Cardiac muscle cell (in vitro differentiated cells and primary cell): ENCODE data around the gene MAP1B. TPM values are rescaled to one million over a fixed set of nuclear protein-coding genes. Genes with fewer than 3 reads are reported as not detected.
"Not testable (repeated sequence)": the region's sequence is repeated elsewhere in the genome, so short reads cannot be mapped to it uniquely, and the experiment has no call there.

ENCODE experiments used
- DNase-seq, 2 donors: peaks; one replicate each; pipeline versions ENCODE4 v3.0.0 to v3.0.0-alpha.2; 2010 to 2017; ENCODE audit warnings: low read depth in 1 of 2, low spot score in 1 of 2
- H3K27ac ChIP-seq: fragments of 200-600 bp; sonication (generic); 2 replicates; pipeline ENCODE4 v1.5.1; 2016
- H3K27me3 ChIP-seq: fragments of 200-600 bp; sonication (generic); 2 replicates; pipeline ENCODE4 v1.6.0; 2016; ENCODE audit warnings: control low read depth
- H3K36me3 ChIP-seq: fragments of 200-600 bp; sonication (generic); 2 replicates; pipeline ENCODE4 v1.5.1; 2016; ENCODE audit warnings: control low read depth
- H3K4me1 ChIP-seq: fragments of 200-600 bp; sonication (generic); 2 replicates; pipeline ENCODE4 v1.8.1; 2017; ENCODE audit warnings: low read depth, mild to moderate bottlenecking, mixed run types
- H3K4me3 ChIP-seq: fragments of 200-600 bp; sonication (generic); 2 replicates; pipeline ENCODE4 v1.5.1; 2016; ENCODE audit warnings: mild to moderate bottlenecking
- H3K9me3 ChIP-seq: fragments of 200-600 bp; sonication (generic); 2 replicates; pipeline ENCODE4 v1.5.1; 2017; ENCODE audit warnings: low read depth, mild to moderate bottlenecking, control low read depth
- polyA plus RNA-seq: library from polyadenylated mRNA; unstranded; fragments of >200 nt; fragmentation: Nextera tagmentation; extraction: Ambion mirVana; gene quantifications from 2 replicates; pipeline ENCODE4 v1.2.1, GENCODE V29; 2016
- total RNA-seq: library from RNA; depleted of rRNA; stranded (reverse); fragments of >200 nt; gene quantifications from 2 replicates; pipeline ENCODE4 v1.2.3, GENCODE V29; 2016
- TF ChIP-seq, protein P1 (sequence below): IDR thresholded peaks from 2 replicates; pipeline ENCODE4 v1.5.1; 2012; ENCODE audit warnings: low read depth, mild to moderate bottlenecking, low read length

Gene MAP1B
- total and polyA plus RNA-seq, 2 experiments from 2014 or later: 119 to 142 TPM

DNA sequence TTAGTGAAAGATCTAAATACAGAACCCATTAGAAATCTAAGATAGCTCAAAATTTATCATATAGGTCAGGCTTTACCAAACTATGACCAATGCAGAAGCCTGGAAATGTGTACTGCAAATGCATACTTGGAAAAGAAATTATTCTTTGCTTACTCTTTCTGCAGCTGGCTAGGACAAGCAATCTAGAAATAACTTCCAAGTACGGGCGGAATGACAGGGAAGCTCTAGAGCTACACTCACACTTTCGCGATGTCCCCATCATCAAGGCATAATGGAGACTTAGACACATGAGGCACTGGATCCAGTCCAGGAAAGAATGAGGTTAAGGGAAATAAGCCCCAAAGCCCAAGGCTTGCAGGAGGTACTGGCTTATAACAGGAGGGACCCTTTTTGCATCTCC lies 22.4 kb upstream of the MAP1B start:
- TF ChIP-seq, protein P1, sequence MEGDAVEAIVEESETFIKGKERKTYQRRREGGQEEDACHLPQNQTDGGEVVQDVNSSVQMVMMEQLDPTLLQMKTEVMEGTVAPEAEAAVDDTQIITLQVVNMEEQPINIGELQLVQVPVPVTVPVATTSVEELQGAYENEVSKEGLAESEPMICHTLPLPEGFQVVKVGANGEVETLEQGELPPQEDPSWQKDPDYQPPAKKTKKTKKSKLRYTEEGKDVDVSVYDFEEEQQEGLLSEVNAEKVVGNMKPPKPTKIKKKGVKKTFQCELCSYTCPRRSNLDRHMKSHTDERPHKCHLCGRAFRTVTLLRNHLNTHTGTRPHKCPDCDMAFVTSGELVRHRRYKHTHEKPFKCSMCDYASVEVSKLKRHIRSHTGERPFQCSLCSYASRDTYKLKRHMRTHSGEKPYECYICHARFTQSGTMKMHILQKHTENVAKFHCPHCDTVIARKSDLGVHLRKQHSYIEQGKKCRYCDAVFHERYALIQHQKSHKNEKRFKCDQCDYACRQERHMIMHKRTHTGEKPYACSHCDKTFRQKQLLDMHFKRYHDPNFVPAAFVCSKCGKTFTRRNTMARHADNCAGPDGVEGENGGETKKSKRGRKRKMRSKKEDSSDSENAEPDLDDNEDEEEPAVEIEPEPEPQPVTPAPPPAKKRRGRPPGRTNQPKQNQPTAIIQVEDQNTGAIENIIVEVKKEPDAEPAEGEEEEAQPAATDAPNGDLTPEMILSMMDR: no peak
- H3K9me3 ChIP-seq: no peaks in the 10 kb centered on the region
- no peaks in the 10 kb centered on the region for H3K4me1 ChIP-seq
- H3K4me3 ChIP-seq: no peak overlapping the region
- no peak for DNase-seq
- H3K27ac ChIP-seq: no peak overlapping the region
- H3K36me3 ChIP-seq: no peaks in the 10 kb centered on the region
- no peaks in the 10 kb centered on the region for H3K27me3 ChIP-seq

DNA sequence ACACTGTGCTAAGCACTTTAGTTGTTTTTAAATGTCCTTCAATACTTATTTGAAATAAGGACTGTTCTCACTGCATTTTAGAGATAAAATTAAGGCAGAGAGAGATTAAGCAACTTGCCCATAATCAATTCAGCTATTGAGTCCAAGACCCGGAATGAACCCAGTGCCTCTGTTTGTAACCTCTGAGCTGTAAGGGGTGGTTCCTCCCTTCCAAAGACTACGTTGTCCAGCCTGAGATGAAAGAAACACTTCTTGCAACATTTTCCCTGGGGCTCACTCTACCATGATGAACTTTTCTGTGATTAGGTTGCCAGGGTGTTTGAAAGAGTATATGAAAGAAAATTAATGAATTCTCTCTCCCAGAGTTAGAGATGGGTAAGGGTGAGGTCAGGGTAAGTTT lies 22.0 kb upstream of the MAP1B start:
- Histone ChIP-seq H3K4me1 (no peaks in the 10 kb centered on the region), H3K36me3 (no peaks in the 10 kb centered on the region), H3K27me3 (no peaks in the 10 kb centered on the region), H3K4me3 (no peak overlapping the region), H3K27ac (no peak overlapping the region), H3K9me3 (no peaks in the 10 kb centered on the region)
- TF ChIP-seq, protein P1: no peak
- no peak for DNase-seq

DNA sequence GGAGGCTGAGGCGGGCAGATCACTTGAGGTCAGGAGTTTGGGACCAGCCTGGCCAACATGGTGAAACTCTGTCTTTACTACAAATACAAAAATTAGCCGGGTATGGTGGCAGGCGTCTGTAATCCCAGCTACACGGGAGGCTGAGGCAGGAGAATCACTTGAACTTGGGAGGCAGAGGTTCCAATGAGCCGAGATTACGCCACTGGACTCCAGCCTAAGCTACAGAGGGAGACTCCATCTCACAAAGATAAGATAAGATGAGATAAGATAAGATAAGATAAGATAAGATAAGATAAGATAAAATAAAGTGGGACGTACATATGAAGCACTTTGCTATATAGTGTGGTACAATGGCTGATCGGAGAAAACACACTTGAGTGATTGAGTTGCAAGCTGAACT lies 17.6 kb upstream of the MAP1B start:
- H3K27ac ChIP-seq, H3K36me3 ChIP-seq, H3K27me3 ChIP-seq, H3K4me3 ChIP-seq, H3K9me3 ChIP-seq, DNase-seq, H3K4me1 ChIP-seq: not testable (repeated sequence)

DNA sequence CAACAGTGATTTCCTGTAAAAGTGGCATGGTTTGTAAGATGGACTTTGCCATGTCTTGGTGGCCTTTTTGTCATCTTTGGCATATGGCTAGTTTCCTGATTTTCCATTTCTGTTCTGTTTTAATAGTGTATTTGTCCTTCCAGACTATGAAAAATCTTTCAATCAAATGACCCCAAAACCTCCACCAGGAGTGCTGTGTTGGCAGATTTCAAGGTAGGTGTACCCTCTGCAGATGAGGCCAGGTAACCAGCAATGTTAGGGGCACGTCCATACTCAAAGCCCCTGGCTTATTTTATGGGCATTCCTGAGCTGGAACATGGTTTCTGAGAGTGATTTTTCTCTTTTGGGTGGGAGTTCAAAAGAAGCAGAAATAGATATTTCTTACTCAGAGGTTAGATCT lies 15.2 kb upstream of the MAP1B start:
- Histone ChIP-seq H3K27me3 (no peaks in the 10 kb centered on the region), H3K9me3 (no peaks in the 10 kb centered on the region), H3K4me3 (no peak overlapping the region), H3K4me1 (no peaks in the 10 kb centered on the region), H3K36me3 (no peaks in the 10 kb centered on the region), H3K27ac (no peak overlapping the region)
- no peak for DNase-seq
- TF ChIP-seq, protein P1: no peak

DNA sequence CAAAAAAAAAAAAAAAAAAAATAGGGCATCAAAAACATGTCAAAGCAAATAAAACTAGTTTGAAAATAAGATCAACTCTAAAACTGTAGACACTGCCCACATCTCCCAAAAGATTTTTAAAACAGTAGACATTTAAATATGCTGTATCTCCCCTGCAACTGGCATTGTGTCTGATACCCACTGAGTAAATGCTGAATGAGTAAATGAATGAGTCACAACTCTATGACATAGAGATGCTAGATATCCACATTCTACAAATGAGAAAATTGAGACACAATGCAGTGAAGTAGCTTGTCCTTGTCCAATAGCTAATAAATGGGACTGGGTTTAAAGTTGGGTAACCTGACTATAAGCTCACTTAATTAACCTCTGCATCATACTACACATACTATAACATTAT lies 14.1 kb upstream of the MAP1B start:
- Histone ChIP-seq H3K4me3 (no peak overlapping the region), H3K36me3 (no peaks in the 10 kb centered on the region), H3K27me3 (no peaks in the 10 kb centered on the region), H3K4me1 (no peaks in the 10 kb centered on the region), H3K9me3 (no peaks in the 10 kb centered on the region), H3K27ac (no peak overlapping the region)
- DNase-seq: peak in 1 of 2 donors; percentile 33
- TF ChIP-seq, protein P1: no peak

DNA sequence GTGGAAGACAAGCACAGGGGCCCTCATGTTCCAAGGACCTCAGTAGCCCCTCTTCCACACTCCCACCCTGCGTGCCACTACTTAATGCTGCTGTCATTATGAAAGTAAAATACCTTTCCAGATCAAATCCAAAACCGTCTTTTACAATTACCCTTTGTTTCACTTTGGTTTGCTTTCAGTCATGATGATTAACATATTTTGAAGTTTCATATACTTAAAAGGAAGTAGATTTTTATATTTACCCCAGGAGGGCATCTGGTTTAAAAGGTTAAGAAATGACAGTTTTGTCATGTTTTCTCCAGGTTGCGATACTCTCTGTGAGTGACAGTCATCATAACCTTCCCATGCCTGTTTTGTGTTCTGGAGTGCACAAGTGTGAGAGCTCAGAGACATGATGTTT lies 13.5 kb upstream of the MAP1B start:
- H3K9me3 ChIP-seq: no peaks in the 10 kb centered on the region
- H3K36me3 ChIP-seq: no peaks in the 10 kb centered on the region
- no peak overlapping the region for H3K27ac ChIP-seq
- TF ChIP-seq, protein P1: no peak
- DNase-seq: no peak
- H3K4me3 ChIP-seq: no peak overlapping the region
- no peaks in the 10 kb centered on the region for H3K4me1 ChIP-seq
- H3K27me3 ChIP-seq: no peaks in the 10 kb centered on the region
